H1 (cell line): ENCODE data around the gene INCENP. TPM values are rescaled to one million over a fixed set of nuclear protein-coding genes. Genes with fewer than 3 reads are reported as not detected.

Experiments
- CTCF ChIA-PET: fragments of 300-600 bp; sonication (Branson Sonifier 250); formaldehyde crosslinking; loops from one replicate; lab custom pipeline; 2021; ENCODE audit not compliant: partially characterized antibody; lab: Charles Lee
- POLR2A ChIA-PET: fragments of 300-600 bp; sonication (Branson Sonifier 250); formaldehyde crosslinking; loops from one replicate; lab custom pipeline; 2021; ENCODE audit warnings: inconsistent platforms; ENCODE audit not compliant: partially characterized antibody; lab: Charles Lee
- DNase-seq, 2 experiments: peaks; one replicate each; pipeline versions ENCODE4 v3.0.0 to v3.0.0-alpha.2; 2010 to 2022; ENCODE audit warnings: low spot score in 2 of 2, low read depth in 1 of 2, mixed read lengths in 1 of 2
- FAIRE-seq: peaks from 2 replicates; lab custom pipeline; 2011; peaks lifted over from hg19 to GRCh38; lab: Jason Lieb, UNC
- H2AFZ ChIP-seq: 2 replicates; pipeline ENCODE4 v1.8.1; 2012; ENCODE audit warnings: low read length, inconsistent platforms
- H2AK5ac ChIP-seq: 2 replicates; pipeline ENCODE4 v1.6.1; 2013; ENCODE audit warnings: low read depth, low read length
- H2BK120ac ChIP-seq: replicated peaks from 2 replicates; pipeline ENCODE3; 2013; ENCODE audit warnings: low read depth, low read length, inconsistent platforms
- H2BK12ac ChIP-seq: 2 replicates; pipeline ENCODE4 v1.6.1; 2013; ENCODE audit warnings: low read depth, low read length
- H2BK15ac ChIP-seq: 2 replicates; pipeline ENCODE4 v1.6.1; 2013; ENCODE audit warnings: low read length
- H2BK20ac ChIP-seq: 2 replicates; pipeline ENCODE4 v1.6.1; 2013; ENCODE audit warnings: low read length
- H2BK5ac ChIP-seq: 2 replicates; pipeline ENCODE4 v1.6.1; 2013; ENCODE audit warnings: low read depth, low read length
- H3K14ac ChIP-seq: 2 replicates; pipeline ENCODE4 v1.6.1; 2013; ENCODE audit warnings: inconsistent platforms; ENCODE audit not compliant: insufficient read length
- H3K18ac ChIP-seq: 2 replicates; pipeline ENCODE4 v1.6.1; 2013; ENCODE audit warnings: low read length; ENCODE audit errors: extremely low read depth
- H3K23ac ChIP-seq: 2 replicates; pipeline ENCODE4 v1.6.1; 2013; ENCODE audit warnings: inconsistent platforms; ENCODE audit not compliant: insufficient read length
- H3K23me2 ChIP-seq: 2 replicates; pipeline ENCODE4 v1.6.1; 2013; ENCODE audit warnings: low read depth, low read length
- H3K27ac ChIP-seq: 2 replicates; pipeline ENCODE4 v1.6.1; 2011; ENCODE audit warnings: low read depth, low read length, inconsistent platforms
- H3K27me3 ChIP-seq, 4 experiments: replicated peaks in 1 of 4; 1 replicate in 1 of 4; 2 replicates in 3 of 4; pipeline versions ENCODE4 v1.6.1 to v1.8.1; 2011 to 2013; ENCODE audit warnings: low read length in 3 of 4, mild to moderate bottlenecking in 3 of 4, inconsistent platforms in 2 of 4, mixed read lengths in 2 of 4, moderate library complexity in 1 of 4; ENCODE audit not compliant: control insufficient read depth in 3 of 4, insufficient read depth in 3 of 4; ENCODE audit errors: extremely low read depth in 1 of 4
- H3K36me3 ChIP-seq, 4 experiments: 2 replicates each; pipeline versions ENCODE4 v1.6.1 to v1.8.1; 2011 to 2013; ENCODE audit warnings: mild to moderate bottlenecking in 4 of 4, low read length in 3 of 4, moderate library complexity in 2 of 4, control low read depth in 1 of 4, inconsistent platforms in 1 of 4; ENCODE audit not compliant: insufficient read depth in 4 of 4, control insufficient read depth in 2 of 4
- H3K4ac ChIP-seq: replicated peaks from 2 replicates; pipeline ENCODE3; 2013; ENCODE audit warnings: low read length, low read depth, mixed read lengths, inconsistent platforms; ENCODE audit not compliant: insufficient read length
- H3K4me1 ChIP-seq, 4 experiments: replicated peaks in 1 of 4; 1 replicate in 1 of 4; 2 replicates in 3 of 4; pipeline versions ENCODE4 v1.6.1 to v1.8.1; 2011 to 2013; ENCODE audit warnings: low read length in 3 of 4, inconsistent platforms in 2 of 4, mixed read lengths in 1 of 4; ENCODE audit not compliant: insufficient read depth in 4 of 4, control insufficient read depth in 3 of 4
- H3K4me2 ChIP-seq, 2 experiments: 2 replicates each; pipeline versions ENCODE4 v1.6.1 to v1.8.1; 2011 to 2013; ENCODE audit warnings: low read depth in 2 of 2, low read length in 2 of 2, control low read depth in 1 of 2, inconsistent platforms in 1 of 2, mild to moderate bottlenecking in 1 of 2; ENCODE audit not compliant: insufficient read depth in 1 of 2
- H3K4me3 ChIP-seq, 4 experiments: fragments of 200-600, 300-600 bp in 1 of 4; sonication (generic), shearing (Covaris generic), sonication (Bioruptor Twin) in 1 of 4; 2 replicates each; pipeline versions ENCODE4 v1.5.1 to v1.8.1; 2011 to 2016; ENCODE audit warnings: low read length in 4 of 4, low read depth in 3 of 4, control low read depth in 2 of 4, inconsistent platforms in 2 of 4, mild to moderate bottlenecking in 2 of 4, mixed read lengths in 1 of 4, moderate library complexity in 1 of 4; ENCODE audit not compliant: insufficient read depth in 2 of 4; ENCODE audit errors: extremely low read depth in 1 of 4
- H3K56ac ChIP-seq: replicated peaks from 2 replicates; pipeline ENCODE3; 2013; ENCODE audit warnings: low read depth, mild to moderate bottlenecking, mixed read lengths, low read length, inconsistent platforms; ENCODE audit not compliant: insufficient read length
- H3K79me1 ChIP-seq: 2 replicates; pipeline ENCODE4 v1.6.1; 2013; ENCODE audit warnings: low read depth, low read length, control low read depth
- H3K79me2 ChIP-seq, 2 experiments: 2 replicates each; pipeline versions ENCODE4 v1.6.1 to v1.8.1; 2012 to 2013; ENCODE audit warnings: low read length in 2 of 2, mild to moderate bottlenecking in 2 of 2, inconsistent platforms in 1 of 2; ENCODE audit not compliant: insufficient read depth in 2 of 2, control insufficient read depth in 1 of 2
- H3K9ac ChIP-seq, 4 experiments: replicated peaks in 1 of 4; 1 replicate in 1 of 4; 2 replicates in 3 of 4; pipeline versions ENCODE4 v1.6.1 to v1.8.1; 2011 to 2013; ENCODE audit warnings: low read depth in 3 of 4, low read length in 3 of 4, control low read depth in 2 of 4, mild to moderate bottlenecking in 2 of 4, moderate library complexity in 2 of 4, inconsistent platforms in 1 of 4; ENCODE audit errors: extremely low read depth in 1 of 4
- H3K9me3 ChIP-seq, 2 experiments: 2 replicates each; pipeline versions ENCODE4 v1.6.1 to v1.8.1; 2012 to 2013; ENCODE audit warnings: mild to moderate bottlenecking in 2 of 2, moderate library complexity in 2 of 2, control low read depth in 1 of 2, inconsistent platforms in 1 of 2, low read depth in 1 of 2, low read length in 1 of 2, mixed read lengths in 1 of 2; ENCODE audit not compliant: insufficient read depth in 2 of 2
- H4K20me1 ChIP-seq, 2 experiments: replicated peaks in 1 of 2; 2 replicates each; pipeline versions ENCODE3 to v1.8.1; 2011 to 2013; ENCODE audit warnings: inconsistent platforms in 2 of 2, low read length in 2 of 2, mild to moderate bottlenecking in 1 of 2; ENCODE audit not compliant: insufficient read depth in 2 of 2, control insufficient read depth in 1 of 2
- H4K5ac ChIP-seq: 2 replicates; pipeline ENCODE4 v1.6.1; 2013; ENCODE audit warnings: low read length, low read depth, mixed read lengths, inconsistent platforms; ENCODE audit not compliant: insufficient read length
- H4K8ac ChIP-seq: 2 replicates; pipeline ENCODE4 v1.8.0; 2013; ENCODE audit warnings: mild to moderate bottlenecking, moderate library complexity, low read length, inconsistent platforms; ENCODE audit not compliant: insufficient read depth; ENCODE audit errors: extremely low read depth
- H4K91ac ChIP-seq: replicated peaks from 2 replicates; pipeline ENCODE3; 2013; ENCODE audit warnings: low read length, mixed read lengths, inconsistent platforms; ENCODE audit not compliant: insufficient read length
- BRCA1 ChIP-seq: IDR thresholded peaks from 2 replicates; pipeline ENCODE4 v1.6.1; 2012; ENCODE audit warnings: low read depth, low read length, improper control_type of control experiment
- CBX8 ChIP-seq: fragments of 300-800, 300-1000 bp; sonication (generic); IDR thresholded peaks from 2 replicates; pipeline ENCODE4 v1.7.1; 2016; ENCODE audit warnings: low read depth, low read length, borderline replicate concordance
- CTBP2 ChIP-seq: IDR thresholded peaks from 2 replicates; pipeline ENCODE4 v1.7.0; 2011; ENCODE audit warnings: borderline replicate concordance, mild to moderate bottlenecking, moderate library complexity, mixed read lengths, low read length; ENCODE audit not compliant: insufficient read depth, insufficient read length
- KDM4A ChIP-seq: IDR thresholded peaks from one replicate; pipeline ENCODE4 v1.7.1; 2012; ENCODE audit warnings: low read depth, mild to moderate bottlenecking, moderate library complexity, low read length, inconsistent platforms; ENCODE audit not compliant: severe bottlenecking
- NRF1 ChIP-seq: IDR thresholded peaks from 2 replicates; pipeline ENCODE4 v1.6.1; 2011; ENCODE audit warnings: mild to moderate bottlenecking, low read depth, low read length, improper control_type of control experiment
- RBBP5 ChIP-seq: IDR thresholded peaks from 2 replicates; pipeline ENCODE4 v1.7.1; 2012; ENCODE audit warnings: low read depth, mild to moderate bottlenecking, inconsistent platforms, low read length, moderate library complexity, borderline replicate concordance
- SIX5 ChIP-seq: IDR thresholded peaks from 2 replicates; pipeline ENCODE4 v1.6.1; 2011; ENCODE audit warnings: mild to moderate bottlenecking, low read depth, low read length
- SP1 ChIP-seq: IDR thresholded peaks from 2 replicates; pipeline ENCODE4 v1.6.1; 2011; ENCODE audit warnings: low read depth, low read length
- TCF12 ChIP-seq: IDR thresholded peaks from 2 replicates; pipeline ENCODE4 v1.6.1; 2011; ENCODE audit warnings: low read depth, mild to moderate bottlenecking, low read length
- TEAD4 ChIP-seq: IDR thresholded peaks from 2 replicates; pipeline ENCODE4 v1.6.1; 2012; ENCODE audit warnings: low read depth, low read length, inconsistent platforms, mixed read lengths
- WGBS, 2 experiments: shearing (Covaris generic) in 1 of 2; methylation state at CpG; one replicate each; pipeline versions ENCODE4 v1.1.6 to v1.1.7; 2013 to 2015; ENCODE audit warnings: low lambda C conversion rate in 2 of 2, mixed read lengths in 2 of 2, inconsistent platforms in 1 of 2, low coverage in 1 of 2, missing lambda C conversion rate in 1 of 2; ENCODE audit not compliant: insufficient replicate concordance in 2 of 2, insufficient coverage in 1 of 2, insufficient read length in 1 of 2; ENCODE audit errors: extremely low coverage in 1 of 2, missing lambda C conversion rate in 1 of 2; 5-methylcytosine and 5-hydroxymethylcytosine counted together
- polyA plus RNA-seq, 7 experiments: library from polyadenylated mRNA; depleted of rRNA in 3 of 7; stranded (reverse) in 5 of 7; unstranded in 2 of 7; fragments of >200 nt in 5 of 7; fragments of 200-250 nt in 2 of 7; gene quantifications; 1 replicate in 5 of 7; 2 replicates in 1 of 7; 4 replicates in 1 of 7; pipeline versions ENCODE4 v1.2.1 to v1.2.3, GENCODE V29; 2011 to 2013; ENCODE audit warnings: missing spikeins in 2 of 7, mixed read lengths in 2 of 7
- total RNA-seq: library from RNA; stranded (reverse); fragmentation: NEBNext Ultra II Directional; extraction: Animal tissue kit (Norgen Biotek cat#: 25700); gene quantifications from 2 replicates; pipeline ENCODE4 v1.2.1, GENCODE V29; 2021
- TF ChIP-seq, protein P1 (sequence below): IDR thresholded peaks from 2 replicates; pipeline ENCODE4 v1.6.1; 2012; ENCODE audit warnings: inconsistent platforms
- TF ChIP-seq, protein P2 (sequence below): IDR thresholded peaks from 2 replicates; pipeline ENCODE4 v1.6.1; 2011; ENCODE audit warnings: low read length, improper control_type of control experiment

INCENP gene
- total and polyA plus RNA-seq, 2 of the 8 experiments (the other 6 are each of a cell fraction or from before 2014, with no cell fraction given): 25.4 to 132 TPM

DNA sequence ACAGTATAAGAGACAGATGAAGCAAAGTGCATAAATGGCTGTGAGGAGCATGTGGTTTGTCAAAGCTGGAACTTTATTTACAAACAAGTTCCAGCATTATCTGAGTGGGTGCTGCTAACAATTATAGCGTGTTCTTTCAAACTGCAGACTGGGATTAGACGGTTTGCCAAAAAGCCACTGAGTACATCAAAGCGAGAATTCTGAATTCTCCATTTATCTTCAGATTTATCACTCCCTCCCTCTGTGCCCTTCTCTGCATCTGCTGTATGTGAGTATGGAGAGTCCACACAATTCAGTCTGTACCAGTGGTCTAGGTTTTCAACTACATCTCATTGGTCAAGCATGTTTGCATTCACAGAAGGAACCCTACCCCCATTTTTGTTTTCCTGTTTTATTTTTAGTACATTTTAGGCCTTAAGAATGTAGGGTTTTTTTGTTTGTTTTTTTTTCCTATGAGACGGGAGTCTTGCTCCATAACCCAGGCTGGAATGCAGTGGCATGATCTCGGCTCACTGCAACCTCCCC is 18.1 kb upstream of the INCENP start:
- ChIA-PET POLR2A (interaction anchor here (0.6 to 1.3 kb wide), 4 partner anchors 11 to 138 kb away, joined by 3 to 5 read pairs (median 4); partner anchors contain the start of gene FTH1), CTCF (interaction anchor here (0.6 to 9.4 kb wide), 10 partner anchors 10 to 315 kb away, joined by 3 to 132 read pairs (median 4); no protein-coding TSS in a partner anchor)
- no peak overlapping the region for H3K4ac ChIP-seq
- H4K20me1 ChIP-seq: no peaks in the 10 kb centered on the region
- no peak overlapping the region for H3K14ac ChIP-seq
- H3K4me2 ChIP-seq: no peak overlapping the region
- no peaks in the 10 kb centered on the region for H3K23me2 ChIP-seq
- FAIRE-seq (no peak), DNase-seq (no peak)
- H3K56ac ChIP-seq: no peak overlapping the region
- H3K9me3 ChIP-seq: peaks cover 0 to 5% of the 10 kb centered on the region in 2 experiments; a peak in 2 of 4 replicates
- H2BK120ac ChIP-seq: no peak overlapping the region
- no peaks in the 10 kb centered on the region for H3K79me2 ChIP-seq
- H2BK20ac ChIP-seq: no peak overlapping the region
- H4K91ac ChIP-seq: no peak overlapping the region
- H3K9ac ChIP-seq: no peak overlapping the region
- no peak overlapping the region for H2BK5ac ChIP-seq
- H2BK12ac ChIP-seq: no peak overlapping the region
- no peaks in the 10 kb centered on the region for H3K27me3 ChIP-seq
- H3K18ac ChIP-seq: no peak overlapping the region
- H3K27ac ChIP-seq: no peak overlapping the region
- H2BK15ac ChIP-seq: no peak overlapping the region
- WGBS, 2 experiments: 97% methylated on average over 5 of the region's 5 CpGs; no CpG with 5 or more reads in 1 of the 2 experiments
- no peaks in the 10 kb centered on the region for H3K36me3 ChIP-seq
- H2AK5ac ChIP-seq: no peak overlapping the region
- no peak overlapping the region for H3K4me3 ChIP-seq
- no peak overlapping the region for H4K5ac ChIP-seq
- H3K23ac ChIP-seq: no peak overlapping the region
- no peak overlapping the region for H2AFZ ChIP-seq
- H4K8ac ChIP-seq: no peak overlapping the region
- no peaks in the 10 kb centered on the region for H3K79me1 ChIP-seq
- peaks cover 0 to 4% (median 1%) of the 10 kb centered on the region in 4 experiments; a peak in 2 of 7 replicates for H3K4me1 ChIP-seq
- no peak for TF ChIP-seq BRCA1
- no peak for TF ChIP-seq NRF1
- TF ChIP-seq RBBP5: no peak
- no peak for TF ChIP-seq SP1
- TF ChIP-seq, protein P1, sequence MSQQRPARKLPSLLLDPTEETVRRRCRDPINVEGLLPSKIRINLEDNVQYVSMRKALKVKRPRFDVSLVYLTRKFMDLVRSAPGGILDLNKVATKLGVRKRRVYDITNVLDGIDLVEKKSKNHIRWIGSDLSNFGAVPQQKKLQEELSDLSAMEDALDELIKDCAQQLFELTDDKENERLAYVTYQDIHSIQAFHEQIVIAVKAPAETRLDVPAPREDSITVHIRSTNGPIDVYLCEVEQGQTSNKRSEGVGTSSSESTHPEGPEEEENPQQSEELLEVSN: no peak
- TF ChIP-seq CBX8: no peak
- TF ChIP-seq TEAD4: no peak
- no peak for TF ChIP-seq SIX5
- TF ChIP-seq, protein P2, sequence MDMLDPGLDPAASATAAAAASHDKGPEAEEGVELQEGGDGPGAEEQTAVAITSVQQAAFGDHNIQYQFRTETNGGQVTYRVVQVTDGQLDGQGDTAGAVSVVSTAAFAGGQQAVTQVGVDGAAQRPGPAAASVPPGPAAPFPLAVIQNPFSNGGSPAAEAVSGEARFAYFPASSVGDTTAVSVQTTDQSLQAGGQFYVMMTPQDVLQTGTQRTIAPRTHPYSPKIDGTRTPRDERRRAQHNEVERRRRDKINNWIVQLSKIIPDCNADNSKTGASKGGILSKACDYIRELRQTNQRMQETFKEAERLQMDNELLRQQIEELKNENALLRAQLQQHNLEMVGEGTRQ: no peak
- no peak for TF ChIP-seq CTBP2
- TF ChIP-seq TCF12: no peak
- TF ChIP-seq KDM4A: no peak
